Fibroblast of lung (primary cell): ENCODE measurements around the gene SRSF5. TPM values are rescaled to one million over a fixed set of nuclear protein-coding genes. Genes with fewer than 3 reads are reported as not detected.
"Not testable (repeated sequence)": the region's sequence is repeated elsewhere in the genome, so short reads cannot be mapped to it uniquely, and the experiment has no call there.

ENCODE experiments used
- DNase-seq, 2 donors: peaks; one replicate each; pipeline versions ENCODE4 v3.0.0 to v3.0.0-alpha.2; 2010; ENCODE audit warnings: low read depth in 2 of 2
- H2AFZ ChIP-seq: 2 replicates; pipeline ENCODE4 v1.5.1; 2012; ENCODE audit warnings: low read length, control low read depth, inconsistent platforms
- H3K27ac ChIP-seq: 2 replicates; pipeline ENCODE4 v1.5.1; 2011; ENCODE audit warnings: low read length, control low read depth; ENCODE audit not compliant: insufficient read depth
- H3K27me3 ChIP-seq: 2 replicates; pipeline ENCODE4 v1.5.1; 2011; ENCODE audit warnings: mild to moderate bottlenecking, low read length; ENCODE audit not compliant: control insufficient read depth, insufficient read depth
- H3K36me3 ChIP-seq: 2 replicates; pipeline ENCODE4 v1.5.1; 2011; ENCODE audit warnings: low read length; ENCODE audit not compliant: control insufficient read depth, insufficient read depth
- H3K4me1 ChIP-seq: 2 replicates; pipeline ENCODE4 v1.5.1; 2011; ENCODE audit warnings: low read length; ENCODE audit not compliant: control insufficient read depth, insufficient read depth; ENCODE audit errors: extremely low read depth
- H3K4me2 ChIP-seq: 2 replicates; pipeline ENCODE4 v1.5.1; 2011; ENCODE audit warnings: low read length, control low read depth; ENCODE audit not compliant: insufficient read depth; ENCODE audit errors: extremely low read depth
- H3K4me3 ChIP-seq, 4 experiments: fragments of 200-600 bp in 1 of 4; sonication (generic) in 1 of 4; replicated peaks in 1 of 4; 2 replicates each; pipeline ENCODE4 v1.5.1; 2011 to 2016; ENCODE audit warnings: low read length in 4 of 4, low read depth in 3 of 4, mild to moderate bottlenecking in 3 of 4, control low read depth in 2 of 4, inconsistent platforms in 1 of 4, mixed read lengths in 1 of 4; ENCODE audit not compliant: insufficient read depth in 1 of 4; ENCODE audit errors: control extremely low read depth in 1 of 4
- H3K79me2 ChIP-seq: 2 replicates; pipeline ENCODE4 v1.5.1; 2012; ENCODE audit warnings: mild to moderate bottlenecking, low read length, inconsistent platforms; ENCODE audit not compliant: control insufficient read depth, insufficient read depth
- H3K9ac ChIP-seq: 2 replicates; pipeline ENCODE4 v1.5.1; 2011; ENCODE audit warnings: mild to moderate bottlenecking, low read length, control low read depth; ENCODE audit not compliant: insufficient read depth
- H3K9me3 ChIP-seq: 2 replicates; pipeline ENCODE4 v1.5.1; 2012; ENCODE audit warnings: low read depth, low read length; ENCODE audit not compliant: control insufficient read depth, insufficient read depth
- H4K20me1 ChIP-seq: 2 replicates; pipeline ENCODE4 v1.5.1; 2011; ENCODE audit warnings: low read length; ENCODE audit not compliant: control insufficient read depth, insufficient read depth; ENCODE audit errors: extremely low read depth
- EZH2 ChIP-seq: IDR thresholded peaks from 2 replicates; pipeline ENCODE4 v1.5.1; 2012; ENCODE audit warnings: low read length, control low read depth, mild to moderate bottlenecking; ENCODE audit errors: missing control alignments
- polyA plus RNA-seq, 2 donors: library from polyadenylated mRNA; depleted of rRNA in 1 of 2; stranded (reverse) in 1 of 2; unstranded in 1 of 2; fragments of >200 nt; gene quantifications; 2 replicates each; pipeline ENCODE4 v1.2.1, GENCODE V29; 2011 to 2012; ENCODE audit warnings: missing spikeins in 1 of 2
- total RNA-seq: library from RNA; depleted of rRNA; stranded (reverse); fragments of >200 nt; gene quantifications from 2 replicates; pipeline ENCODE4 v1.2.1, GENCODE V29; 2014
- TF ChIP-seq, protein P1 (sequence below), 2 donors: IDR thresholded peaks in 1 of 2; conservative IDR thresholded peaks in 1 of 2; 1 replicate in 1 of 2; 2 replicates in 1 of 2; pipeline ENCODE4 v1.5.1; 2011 to 2012; ENCODE audit warnings: low read length in 2 of 2, control low read depth in 1 of 2, inconsistent platforms in 1 of 2, low read depth in 1 of 2, mild to moderate bottlenecking in 1 of 2

SRSF5 gene
- total and polyA plus RNA-seq, 2 donors (not counting 1 experiment from before 2014, with no cell fraction given): 141 to 283 TPM

DNA sequence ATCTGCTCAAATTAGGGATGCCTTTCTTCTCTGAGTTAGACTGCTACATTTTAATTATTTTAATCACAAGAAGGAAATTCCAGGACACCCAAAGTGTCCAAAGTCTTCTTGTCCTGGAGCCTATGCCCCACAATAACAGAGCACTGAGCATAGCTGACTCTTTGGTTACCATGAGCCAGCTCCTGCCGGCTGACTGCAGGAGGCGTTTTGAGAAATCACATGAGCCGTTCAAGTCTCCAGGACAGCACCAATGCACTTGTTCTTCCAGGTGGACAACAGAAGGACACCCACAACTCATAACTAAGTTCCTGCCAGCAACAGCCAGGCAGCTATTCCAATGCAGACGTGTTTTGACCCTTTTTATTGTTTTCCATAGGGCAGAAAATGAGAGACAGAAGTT, 46.0 kb upstream of the SRSF5 start:
- no peaks in the 10 kb centered on the region for H4K20me1 ChIP-seq
- no peak overlapping the region for H3K4me3 ChIP-seq
- no peaks in the 10 kb centered on the region for H3K9me3 ChIP-seq
- H3K4me2 ChIP-seq: no peak overlapping the region
- H3K4me1 ChIP-seq: peaks cover 17% of the 10 kb centered on the region
- no peak for DNase-seq
- no peak overlapping the region for H3K9ac ChIP-seq
- no peak overlapping the region for H2AFZ ChIP-seq
- no peaks in the 10 kb centered on the region for H3K79me2 ChIP-seq
- H3K27ac ChIP-seq: no peak overlapping the region
- TF ChIP-seq EZH2: no peak
- TF ChIP-seq, protein P1, sequence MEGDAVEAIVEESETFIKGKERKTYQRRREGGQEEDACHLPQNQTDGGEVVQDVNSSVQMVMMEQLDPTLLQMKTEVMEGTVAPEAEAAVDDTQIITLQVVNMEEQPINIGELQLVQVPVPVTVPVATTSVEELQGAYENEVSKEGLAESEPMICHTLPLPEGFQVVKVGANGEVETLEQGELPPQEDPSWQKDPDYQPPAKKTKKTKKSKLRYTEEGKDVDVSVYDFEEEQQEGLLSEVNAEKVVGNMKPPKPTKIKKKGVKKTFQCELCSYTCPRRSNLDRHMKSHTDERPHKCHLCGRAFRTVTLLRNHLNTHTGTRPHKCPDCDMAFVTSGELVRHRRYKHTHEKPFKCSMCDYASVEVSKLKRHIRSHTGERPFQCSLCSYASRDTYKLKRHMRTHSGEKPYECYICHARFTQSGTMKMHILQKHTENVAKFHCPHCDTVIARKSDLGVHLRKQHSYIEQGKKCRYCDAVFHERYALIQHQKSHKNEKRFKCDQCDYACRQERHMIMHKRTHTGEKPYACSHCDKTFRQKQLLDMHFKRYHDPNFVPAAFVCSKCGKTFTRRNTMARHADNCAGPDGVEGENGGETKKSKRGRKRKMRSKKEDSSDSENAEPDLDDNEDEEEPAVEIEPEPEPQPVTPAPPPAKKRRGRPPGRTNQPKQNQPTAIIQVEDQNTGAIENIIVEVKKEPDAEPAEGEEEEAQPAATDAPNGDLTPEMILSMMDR (conservative IDR thresholded peaks at IDR 0.05 in 1 of 2, IDR thresholded peaks at IDR 0.05 in 1 of 2; ENCODE audit: low read depth in 1 of 2, low read length in 2 of 2): no peak
- H3K27me3 ChIP-seq: no peaks in the 10 kb centered on the region
- H3K36me3 ChIP-seq: no peaks in the 10 kb centered on the region

DNA sequence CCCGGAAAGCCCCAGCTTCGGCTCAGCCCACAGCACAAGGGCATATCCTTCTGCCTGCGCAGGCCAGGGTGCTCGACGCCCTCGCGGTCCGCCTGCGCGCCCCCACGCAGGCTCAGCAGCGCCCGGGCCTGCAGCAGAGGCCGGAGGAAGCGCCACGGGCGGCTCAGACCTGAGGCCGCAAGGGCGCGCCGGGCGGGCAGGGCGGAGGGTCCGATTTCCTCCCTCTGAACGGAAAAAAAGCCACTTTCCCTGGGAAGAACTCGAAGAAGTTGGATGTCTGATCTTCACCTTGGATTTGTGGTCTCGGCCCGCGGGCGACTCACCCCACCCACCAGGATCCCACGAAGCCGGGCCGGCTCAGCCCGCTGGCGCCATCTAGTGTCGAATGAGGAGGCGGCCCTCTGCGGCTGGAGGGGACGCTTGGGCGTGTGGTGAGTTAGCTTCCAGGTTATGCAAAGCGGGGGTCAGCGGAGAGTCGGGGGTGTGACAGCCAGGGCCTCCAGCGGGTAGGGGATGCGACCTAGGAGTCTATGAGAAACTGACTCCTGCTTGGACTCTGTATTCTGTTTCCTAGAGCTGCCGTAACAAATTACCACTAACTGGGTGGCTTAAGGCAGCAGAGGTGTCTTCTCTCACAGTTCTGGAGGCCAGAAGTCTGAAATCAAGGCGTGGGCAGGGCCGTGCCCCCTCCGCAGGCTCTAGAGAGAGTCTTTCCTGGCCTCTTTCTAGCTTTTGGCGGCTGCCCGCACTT, 40.0 kb upstream of the SRSF5 start:
- Histone ChIP-seq H4K20me1 (no peaks in the 10 kb centered on the region), H3K4me2 (peak overlapping the region; percentile 62), H3K79me2 (no peaks in the 10 kb centered on the region), H3K27ac (no peak overlapping the region), H3K27me3 (no peaks in the 10 kb centered on the region), H2AFZ (peak overlapping the region; percentile 80), H3K4me1 (no peaks in the 10 kb centered on the region), H3K9ac (peak overlapping the region; percentile 48), H3K4me3 (peak overlapping the region; percentile 23 to 49 (median 36)), H3K9me3 (no peaks in the 10 kb centered on the region), H3K36me3 (no peaks in the 10 kb centered on the region)
- TF ChIP-seq EZH2: no peak
- TF ChIP-seq, protein P1 (conservative IDR thresholded peaks at IDR 0.05 in 1 of 2, IDR thresholded peaks at IDR 0.05 in 1 of 2; ENCODE audit: low read depth in 1 of 2, low read length in 2 of 2): peak; percentile 88 to 97
- DNase-seq: peak; percentile 57 to 65

DNA sequence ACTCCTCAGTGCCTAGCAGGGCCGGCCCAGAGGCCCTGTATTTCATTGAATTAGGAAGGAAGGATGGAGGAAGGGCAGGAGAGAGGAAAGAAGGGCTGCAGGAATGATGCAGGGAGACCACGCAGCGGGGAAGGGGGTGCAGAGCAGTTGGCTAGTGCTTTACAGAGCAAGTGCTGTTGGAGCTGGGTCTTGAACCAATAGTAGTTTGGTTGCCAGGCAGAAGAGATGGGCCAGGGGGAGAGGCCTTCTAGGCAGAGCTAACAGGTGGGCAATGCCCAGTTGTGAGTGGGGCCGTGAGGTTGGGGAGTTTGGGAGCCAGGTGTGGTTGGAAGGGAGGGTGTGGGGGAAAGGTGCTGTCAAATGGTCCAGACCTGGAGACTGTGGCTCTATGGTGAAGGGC, 39.1 kb upstream of the SRSF5 start:
- Histone ChIP-seq H3K4me2 (no peak overlapping the region), H3K9ac (no peak overlapping the region), H2AFZ (no peak overlapping the region), H3K4me3 (no peak overlapping the region), H3K27me3 (no peaks in the 10 kb centered on the region), H3K36me3 (no peaks in the 10 kb centered on the region), H3K4me1 (no peaks in the 10 kb centered on the region), H3K79me2 (no peaks in the 10 kb centered on the region), H3K9me3 (no peaks in the 10 kb centered on the region), H3K27ac (no peak overlapping the region), H4K20me1 (no peaks in the 10 kb centered on the region)
- DNase-seq: no peak
- TF ChIP-seq EZH2: no peak
- TF ChIP-seq, protein P1 (conservative IDR thresholded peaks at IDR 0.05 in 1 of 2, IDR thresholded peaks at IDR 0.05 in 1 of 2; ENCODE audit: low read depth in 1 of 2, low read length in 2 of 2): no peak

DNA sequence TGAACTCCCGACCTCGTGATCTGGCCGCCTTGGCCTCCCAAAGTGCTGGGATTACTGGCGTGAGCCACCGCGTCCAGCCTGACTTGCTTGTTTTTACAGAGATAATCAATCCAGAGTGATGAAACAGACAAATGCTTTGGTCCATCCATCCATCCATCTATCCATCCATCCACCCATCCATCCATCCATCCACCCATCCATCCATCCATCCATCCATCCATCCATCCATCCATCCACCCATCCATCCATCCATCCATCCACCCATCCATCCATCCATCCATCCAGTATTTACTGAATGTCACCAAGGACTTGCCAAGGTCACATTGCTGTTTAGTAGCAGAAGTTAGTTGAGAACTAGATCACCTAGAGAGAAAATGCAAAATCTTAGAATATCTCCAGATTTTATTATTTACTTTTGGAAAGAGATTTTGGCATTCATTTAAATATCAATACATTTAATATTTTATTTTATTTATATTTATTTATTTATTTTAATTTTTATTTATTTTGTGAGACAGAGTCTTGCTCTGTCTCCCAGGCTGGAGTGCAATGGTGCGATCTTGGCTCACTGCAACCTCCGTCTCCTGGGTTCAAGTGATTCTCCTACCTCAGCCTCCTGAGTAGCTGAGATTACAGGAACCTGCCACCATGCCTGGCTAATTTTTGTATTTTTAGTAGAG, 34.9 kb upstream of the SRSF5 start:
- H3K27me3 ChIP-seq, H3K9ac ChIP-seq, H3K36me3 ChIP-seq, H3K79me2 ChIP-seq, DNase-seq, H3K9me3 ChIP-seq, H2AFZ ChIP-seq, H3K4me3 ChIP-seq, H3K27ac ChIP-seq, H4K20me1 ChIP-seq, H3K4me2 ChIP-seq, H3K4me1 ChIP-seq: not testable (repeated sequence)
